Measurements from ENCODE around the gene MCRIP1.

MCRIP1 gene

GRCh38 chr17:81825841-81826466 lies 7.1 kb downstream of the MCRIP1 start:
- in situ Hi-C loops (cut with MboI; ENCODE audit: low pct_unique_long_range_greater_than_20kb, low sequenced_read_pairs), result no loop called here
- no peak for DNase-seq

- in situ Hi-C loops (cut with MboI; ENCODE audit: low pct_unique_long_range_greater_than_20kb, low sequenced_read_pairs), result no loop called here
Observed at GRCh38 chr17:81824595-81824994, 8.5 kb downstream of the MCRIP1 start.

GRCh38 chr17:81823820-81824550 lies 9.1 kb downstream of the MCRIP1 start:
- no peak for DNase-seq
- in situ Hi-C loops (cut with MboI; ENCODE audit: low pct_unique_long_range_greater_than_20kb, low sequenced_read_pairs), result no loop called here

More at GRCh38 chr17:81824595-81824994, 8.5 kb downstream of the MCRIP1 start:
- DNase-seq, result no peak

- in situ Hi-C loops (cut with MboI; ENCODE audit: low pct_unique_long_range_greater_than_20kb, low sequenced_read_pairs), result no loop called here
- DNase-seq, result no peak
Observed at GRCh38 chr17:81822996-81823819, 9.9 kb downstream of the MCRIP1 start.

GRCh38 chr17:81822312-81822637 lies 10.8 kb downstream of the MCRIP1 start:
- no peak for DNase-seq
- in situ Hi-C loops (cut with MboI; ENCODE audit: low pct_unique_long_range_greater_than_20kb, low sequenced_read_pairs), result no loop called here

- in situ Hi-C loops (cut with MboI; ENCODE audit: low pct_unique_long_range_greater_than_20kb, low sequenced_read_pairs), result no loop called here
- DNase-seq, result peak; percentile 92
Observed at GRCh38 chr17:81821603-81822311, 11.3 kb downstream of the MCRIP1 start.

- in situ Hi-C loops (cut with MboI; ENCODE audit: low pct_unique_long_range_greater_than_20kb, low sequenced_read_pairs), result no loop called here
- DNase-seq, result no peak
Observed at GRCh38 chr17:81821147-81821546, 11.9 kb downstream of the MCRIP1 start.

GRCh38 chr17:81819708-81820107 lies 13.4 kb downstream of the MCRIP1 start:
- in situ Hi-C loops (cut with MboI; ENCODE audit: low pct_unique_long_range_greater_than_20kb, low sequenced_read_pairs), result no loop called here
- DNase-seq, result no peak

- DNase-seq, result no peak
- in situ Hi-C loops (cut with MboI; ENCODE audit: low pct_unique_long_range_greater_than_20kb, low sequenced_read_pairs), result no loop called here
Observed at GRCh38 chr17:81817758-81818147, 15.3 kb downstream of the MCRIP1 start.

- DNase-seq, result no peak
- in situ Hi-C loops (cut with MboI; ENCODE audit: low pct_unique_long_range_greater_than_20kb, low sequenced_read_pairs), result no loop called here
Observed at GRCh38 chr17:81815646-81815986, 17.5 kb downstream of the MCRIP1 start.

- no peak for DNase-seq
- in situ Hi-C loops (cut with MboI; ENCODE audit: low pct_unique_long_range_greater_than_20kb, low sequenced_read_pairs), result no loop called here
Observed at GRCh38 chr17:81814748-81815645, 18.1 kb downstream of the MCRIP1 start.

GRCh38 chr17:81813861-81814683 lies 19.0 kb downstream of the MCRIP1 start:
- in situ Hi-C loops (cut with MboI; ENCODE audit: low pct_unique_long_range_greater_than_20kb, low sequenced_read_pairs), result no loop called here

GRCh38 chr17:81813371-81813684 lies 19.8 kb downstream of the MCRIP1 start:
- DNase-seq, result no peak
- in situ Hi-C loops (cut with MboI; ENCODE audit: low pct_unique_long_range_greater_than_20kb, low sequenced_read_pairs), result no loop called here

More at GRCh38 chr17:81813861-81814683, 19.0 kb downstream of the MCRIP1 start:
- DNase-seq, result no peak

- in situ Hi-C loops (cut with MboI; ENCODE audit: low pct_unique_long_range_greater_than_20kb, low sequenced_read_pairs), result no loop called here
- no peak for DNase-seq
Observed at GRCh38 chr17:81812571-81813370, 20.3 kb downstream of the MCRIP1 start.

- in situ Hi-C loops (cut with MboI; ENCODE audit: low pct_unique_long_range_greater_than_20kb, low sequenced_read_pairs), result no loop called here
- no peak for DNase-seq
Observed at GRCh38 chr17:81811705-81812570, 21.2 kb downstream of the MCRIP1 start.

- no peak for DNase-seq
- in situ Hi-C loops (cut with MboI; ENCODE audit: low pct_unique_long_range_greater_than_20kb, low sequenced_read_pairs), result no loop called here
Observed at GRCh38 chr17:81810892-81811704, 22.0 kb downstream of the MCRIP1 start.
